DND-41 (cell line): ENCODE measurements around the gene FLT3.

ENCODE experiments used
- CTCF ChIP-seq: IDR thresholded peaks from 2 replicates; pipeline ENCODE4 v1.5.1; 2012; ENCODE audit warnings: borderline replicate concordance, low read length, moderate library complexity, mild to moderate bottlenecking; ENCODE audit not compliant: poor library complexity, severe bottlenecking; ENCODE audit errors: extremely low read depth
- EZH2 ChIP-seq: IDR thresholded peaks from 3 replicates; pipeline ENCODE4 v1.6.1; 2012; ENCODE audit warnings: borderline replicate concordance, low read depth, mild to moderate bottlenecking, moderate library complexity, low read length, inconsistent platforms; ENCODE audit not compliant: severe bottlenecking

- TF ChIP-seq EZH2: no peak
- TF ChIP-seq CTCF: no peak
Observed at GRCh38 chr13:27955014-27955591, 145.3 kb downstream of the FLT3 start.
